Bronchial epithelial cell (primary cell): ENCODE data around the gene SLC22A4. TPM values are rescaled to one million over a fixed set of nuclear protein-coding genes. Genes with fewer than 3 reads are reported as not detected.

ENCODE experiments used
- DNase-seq: peaks from one replicate; pipeline ENCODE4 v3.0.0-alpha.2; 2010; ENCODE audit warnings: low read depth
- FAIRE-seq: peaks from 2 replicates; lab custom pipeline; 2011; peaks lifted over from hg19 to GRCh38; lab: Jason Lieb, UNC
- H3K27me3 ChIP-seq: 2 replicates; pipeline ENCODE4 v1.5.1; 2011; ENCODE audit warnings: low read length; ENCODE audit not compliant: control insufficient read depth, insufficient read depth
- H3K36me3 ChIP-seq: 2 replicates; pipeline ENCODE4 v1.5.1; 2011; ENCODE audit warnings: low read length; ENCODE audit not compliant: control insufficient read depth, insufficient read depth
- H3K4me3 ChIP-seq: 2 replicates; pipeline ENCODE4 v1.5.1; 2011; ENCODE audit warnings: mild to moderate bottlenecking, low read depth, low read length, control low read depth
- total RNA-seq: library from RNA; depleted of rRNA; stranded (reverse); fragments of >200 nt; gene quantifications from 2 replicates; pipeline ENCODE4 v1.2.1, GENCODE V29; 2014
- TF ChIP-seq, protein P1 (sequence below): IDR thresholded peaks from 2 replicates; pipeline ENCODE4 v1.5.1; 2011; ENCODE audit warnings: mild to moderate bottlenecking, moderate library complexity, low read length, control low read depth, inconsistent platforms; ENCODE audit not compliant: insufficient read depth, severe bottlenecking

Gene SLC22A4
- total RNA-seq, 1 donor from 2014 or later = 0.26 TPM

DNA sequence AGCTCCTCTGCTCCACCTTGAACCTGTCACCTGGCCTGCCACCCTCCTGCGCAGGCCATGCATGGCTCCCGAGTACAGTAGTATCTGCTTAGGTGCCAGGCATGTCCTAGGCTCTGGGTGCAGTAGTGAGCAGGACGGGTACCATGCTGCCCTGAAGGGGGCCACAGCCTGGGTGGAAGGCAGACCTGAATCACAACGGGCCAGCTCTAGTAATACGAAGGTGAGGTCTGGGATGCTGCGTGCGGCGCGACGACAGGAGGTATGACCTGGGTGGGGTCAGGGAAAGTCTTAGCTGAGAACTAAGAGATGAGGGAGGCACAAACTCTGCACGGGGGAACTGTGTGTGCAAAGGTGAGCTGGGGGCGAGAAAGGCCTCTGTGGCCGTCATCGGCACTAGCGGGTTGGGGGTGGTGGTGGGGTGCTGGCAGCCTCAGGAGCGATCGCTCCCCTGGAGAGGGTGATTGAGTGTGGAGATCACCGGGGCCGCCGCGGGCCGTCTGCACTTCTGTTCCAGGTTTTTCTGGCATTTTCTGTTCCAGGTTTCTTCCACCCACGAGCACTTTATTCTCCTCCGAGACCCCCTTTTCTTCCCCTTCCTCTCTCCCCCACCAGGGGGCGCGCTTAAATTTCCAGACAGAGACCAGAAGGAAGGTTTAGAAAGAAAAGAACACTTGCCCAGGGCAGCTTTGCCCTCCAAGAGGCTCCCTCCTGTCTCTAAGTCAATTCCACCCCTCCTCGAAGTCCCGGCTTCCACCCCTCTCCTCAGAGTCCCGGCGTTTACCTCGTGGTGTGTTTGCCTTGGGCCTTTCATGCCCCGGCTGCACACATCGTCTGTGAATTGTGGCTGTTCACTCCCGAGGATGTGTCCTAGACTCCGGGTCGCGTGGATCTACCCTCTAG, 21.6 kb upstream of the SLC22A4 start:
- Histone ChIP-seq H3K4me3 (no peak overlapping the region), H3K36me3 (peaks cover 13% of the 10 kb centered on the region), H3K27me3 (no peaks in the 10 kb centered on the region)
- TF ChIP-seq, protein P1, sequence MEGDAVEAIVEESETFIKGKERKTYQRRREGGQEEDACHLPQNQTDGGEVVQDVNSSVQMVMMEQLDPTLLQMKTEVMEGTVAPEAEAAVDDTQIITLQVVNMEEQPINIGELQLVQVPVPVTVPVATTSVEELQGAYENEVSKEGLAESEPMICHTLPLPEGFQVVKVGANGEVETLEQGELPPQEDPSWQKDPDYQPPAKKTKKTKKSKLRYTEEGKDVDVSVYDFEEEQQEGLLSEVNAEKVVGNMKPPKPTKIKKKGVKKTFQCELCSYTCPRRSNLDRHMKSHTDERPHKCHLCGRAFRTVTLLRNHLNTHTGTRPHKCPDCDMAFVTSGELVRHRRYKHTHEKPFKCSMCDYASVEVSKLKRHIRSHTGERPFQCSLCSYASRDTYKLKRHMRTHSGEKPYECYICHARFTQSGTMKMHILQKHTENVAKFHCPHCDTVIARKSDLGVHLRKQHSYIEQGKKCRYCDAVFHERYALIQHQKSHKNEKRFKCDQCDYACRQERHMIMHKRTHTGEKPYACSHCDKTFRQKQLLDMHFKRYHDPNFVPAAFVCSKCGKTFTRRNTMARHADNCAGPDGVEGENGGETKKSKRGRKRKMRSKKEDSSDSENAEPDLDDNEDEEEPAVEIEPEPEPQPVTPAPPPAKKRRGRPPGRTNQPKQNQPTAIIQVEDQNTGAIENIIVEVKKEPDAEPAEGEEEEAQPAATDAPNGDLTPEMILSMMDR = peak; percentile 73
- DNase-seq (no peak), FAIRE-seq (no peak)

DNA sequence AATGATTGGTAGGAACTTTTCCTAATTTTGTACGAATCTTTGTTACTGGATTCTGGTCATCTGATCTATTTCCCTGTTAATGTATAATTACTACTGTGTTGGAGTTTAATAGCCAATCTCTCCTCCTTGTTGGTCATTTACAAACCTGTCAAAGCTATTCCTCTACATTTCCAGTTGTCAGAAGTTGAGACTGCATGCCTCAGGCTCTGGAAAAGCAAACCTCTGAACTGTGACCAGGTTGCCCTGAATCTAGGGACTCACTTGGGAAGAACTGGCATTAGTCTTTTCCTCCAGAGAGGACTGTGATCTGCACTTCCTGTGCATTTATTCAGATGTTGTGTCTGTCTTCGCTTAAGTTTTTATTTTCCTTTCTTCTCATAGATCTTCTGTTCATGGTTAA, 20.6 kb upstream of the SLC22A4 start:
- Histone ChIP-seq H3K36me3 (peaks cover 9% of the 10 kb centered on the region), H3K27me3 (no peaks in the 10 kb centered on the region), H3K4me3 (no peak overlapping the region)
- DNase-seq (no peak), FAIRE-seq (no peak)
- TF ChIP-seq, protein P1 = no peak

DNA sequence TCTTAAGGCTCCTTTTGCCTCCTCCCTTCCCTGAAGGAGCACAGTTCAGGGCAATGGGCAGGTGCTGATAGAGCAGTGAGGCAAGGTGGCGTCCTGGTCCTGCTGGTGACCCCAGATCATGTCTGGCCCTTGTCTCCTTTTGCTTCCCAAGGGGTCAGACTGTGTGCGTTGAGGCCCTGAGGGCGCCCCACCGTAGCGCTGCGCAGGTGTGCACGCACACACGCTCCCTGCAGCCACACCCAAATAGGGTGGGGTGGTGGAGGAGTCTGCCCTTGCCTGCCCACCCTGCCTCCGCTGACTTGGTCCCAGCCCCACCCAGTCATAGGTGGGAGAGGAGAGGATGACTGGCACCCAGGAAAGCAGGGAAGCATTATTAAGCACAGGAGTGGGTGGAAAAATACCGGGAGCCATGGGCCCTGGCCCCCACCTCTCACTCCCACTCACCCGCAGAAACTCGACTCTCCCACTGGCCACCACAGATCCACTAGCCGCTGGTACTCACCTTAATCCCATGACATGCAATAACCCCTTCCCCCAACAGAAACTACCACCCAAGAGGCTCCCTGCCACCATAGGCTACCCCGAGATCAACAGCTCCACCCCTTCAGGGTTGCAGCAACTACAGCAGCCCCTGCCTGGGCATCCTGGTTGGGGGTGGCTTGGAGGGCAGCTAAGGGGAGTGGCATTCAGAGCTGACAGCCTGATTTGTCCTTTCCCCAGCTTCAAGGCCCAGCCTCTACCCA, 20.0 kb upstream of the SLC22A4 start:
- TF ChIP-seq, protein P1 = no peak

DNA sequence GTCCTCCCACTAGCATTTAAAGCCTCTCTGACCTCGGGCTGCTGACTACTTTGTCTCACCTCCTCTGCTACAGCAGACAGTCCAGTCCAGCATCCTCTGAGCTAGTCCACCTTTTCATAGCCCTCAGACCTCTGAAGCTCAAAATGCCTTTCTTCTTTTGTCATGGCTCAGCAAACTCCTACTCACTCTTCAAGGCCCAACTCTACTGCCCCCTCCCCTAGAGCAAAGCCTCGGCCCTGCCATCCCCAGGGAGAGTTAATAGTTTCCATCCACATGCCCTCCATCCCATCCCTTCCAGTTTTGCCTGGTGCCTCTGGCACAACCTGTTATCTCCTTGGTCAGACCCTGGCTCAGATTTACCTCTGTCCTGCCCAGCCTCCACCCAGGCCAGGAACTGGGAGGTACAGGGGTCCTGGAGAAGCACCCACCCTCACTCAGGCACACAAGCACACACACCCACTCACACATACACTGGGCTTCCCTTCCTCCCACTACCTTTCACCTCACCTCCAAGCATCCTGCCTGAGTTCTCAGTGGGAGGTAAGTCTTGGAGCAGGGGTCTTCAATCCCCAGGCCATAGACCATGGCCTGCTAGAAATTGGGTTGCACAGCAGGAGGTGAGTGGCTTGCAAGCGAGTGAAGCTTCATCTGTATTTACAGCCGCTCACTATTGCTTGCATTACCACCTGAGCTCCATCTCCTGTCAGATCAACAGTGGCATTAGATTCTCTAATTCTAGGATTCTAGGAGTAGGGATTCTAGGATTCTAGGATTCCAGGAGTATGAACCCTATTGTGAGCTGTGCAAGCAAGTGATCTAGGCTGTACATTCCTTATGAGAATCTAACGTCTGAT, 18.6 kb upstream of the SLC22A4 start:
- no peaks in the 10 kb centered on the region for H3K27me3 ChIP-seq
- TF ChIP-seq, protein P1 = no peak
- DNase-seq (no peak), FAIRE-seq (no peak)
- H3K4me3 ChIP-seq = no peak overlapping the region
- peaks cover 9% of the 10 kb centered on the region for H3K36me3 ChIP-seq

More for the DNA sequence above, 20.0 kb upstream of the SLC22A4 start:
- FAIRE-seq (no peak), DNase-seq (no peak)
- H3K4me3 ChIP-seq = no peak overlapping the region
- no peaks in the 10 kb centered on the region for H3K27me3 ChIP-seq
- H3K36me3 ChIP-seq = peaks cover 9% of the 10 kb centered on the region

DNA sequence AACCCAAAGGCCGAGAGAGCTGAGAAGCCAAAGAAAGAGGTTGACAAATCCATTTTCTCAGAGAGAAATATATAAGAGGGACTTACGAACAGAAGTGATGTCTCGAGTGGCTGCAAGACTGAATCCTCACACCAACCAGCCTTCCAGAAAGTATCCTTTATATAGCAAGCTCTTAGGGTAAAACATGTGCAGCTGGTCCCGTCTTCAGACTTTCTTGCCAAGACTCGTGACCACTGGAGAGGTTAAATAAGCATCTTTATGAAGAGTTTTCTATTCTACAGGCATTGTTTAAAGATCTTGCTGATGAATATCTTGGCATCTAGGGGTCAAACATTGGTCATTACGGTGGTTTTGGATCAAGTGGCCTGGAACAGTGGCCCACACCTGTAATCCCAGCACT, 16.9 kb upstream of the SLC22A4 start:
- no peaks in the 10 kb centered on the region for H3K27me3 ChIP-seq
- DNase-seq = no peak
- H3K36me3 ChIP-seq = peaks cover under 1% of the 10 kb centered on the region
- TF ChIP-seq, protein P1 = no peak
- H3K4me3 ChIP-seq = no peak overlapping the region
- FAIRE-seq = no peak
